Neutrophil (primary cell): ENCODE results near the gene ACOXL.

Experiments
- H3K27ac ChIP-seq: fragments of 200-600 bp; sonication (generic); 2 replicates; pipeline ENCODE4 v1.5.1; 2016; ENCODE audit warnings: mild to moderate bottlenecking, moderate library complexity
- H3K27me3 ChIP-seq: fragments of 200-600 bp; sonication (generic); 2 replicates; pipeline ENCODE4 v1.6.0; 2016; ENCODE audit warnings: mild to moderate bottlenecking
- H3K36me3 ChIP-seq: fragments of 200-600 bp; sonication (generic); 2 replicates; pipeline ENCODE4 v1.5.1; 2017
- H3K4me1 ChIP-seq, 2 experiments: fragments of 200-600 bp in 1 of 2; sonication (generic) in 1 of 2; 1 replicate in 1 of 2; 2 replicates in 1 of 2; pipeline versions ENCODE4 v1.5.1 to v1.6.1; 2013 to 2016; ENCODE audit warnings: low read depth in 1 of 2, low read length in 1 of 2, mild to moderate bottlenecking in 1 of 2, moderate library complexity in 1 of 2; ENCODE audit not compliant: control insufficient read depth in 1 of 2, insufficient read depth in 1 of 2
- H3K4me3 ChIP-seq, 2 experiments: fragments of 200-600 bp in 1 of 2; sonication (generic) in 1 of 2; 1 replicate in 1 of 2; 2 replicates in 1 of 2; pipeline ENCODE4 v1.5.1; 2013 to 2016; ENCODE audit warnings: low read depth in 1 of 2, low read length in 1 of 2, mild to moderate bottlenecking in 1 of 2, moderate library complexity in 1 of 2
- H3K9me3 ChIP-seq: fragments of 200-600 bp; sonication (generic); 2 replicates; pipeline ENCODE4 v1.5.1; 2016
- TF ChIP-seq, protein P1 (sequence below): fragments of 200-600 bp; sonication (generic); IDR thresholded peaks from 2 replicates; pipeline ENCODE4 v1.5.1; 2016; ENCODE audit warnings: antibody characterized with exemption

ACOXL gene

DNA sequence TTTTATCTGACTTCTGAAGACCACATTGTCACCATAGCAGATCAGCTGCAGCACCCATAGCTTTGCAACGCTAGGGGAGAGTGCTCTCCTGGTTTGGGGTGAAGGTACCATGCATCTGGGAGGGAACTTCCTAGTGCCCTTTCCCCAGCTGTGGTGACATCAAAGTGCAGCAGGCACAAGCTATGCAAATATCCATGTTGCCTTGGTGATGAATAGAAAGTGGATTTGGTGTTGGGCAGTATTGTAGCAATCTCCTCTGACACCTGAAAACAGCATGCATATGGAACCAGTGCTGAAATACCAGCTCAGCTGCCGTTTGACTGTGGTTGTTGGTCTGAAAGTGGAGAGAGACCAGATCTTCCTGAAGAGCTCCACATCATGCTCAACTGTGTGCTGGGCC is 425.4 kb downstream of the ACOXL start:
- Histone ChIP-seq H3K27me3 (peaks cover 27% of the 10 kb centered on the region), H3K9me3 (no peaks in the 10 kb centered on the region), H3K27ac (no peak overlapping the region), H3K4me1 (peaks cover 0 to 3% of the 10 kb centered on the region in 2 experiments), H3K36me3 (peaks cover 18% of the 10 kb centered on the region), H3K4me3 (no peak overlapping the region)
- TF ChIP-seq, protein P1, sequence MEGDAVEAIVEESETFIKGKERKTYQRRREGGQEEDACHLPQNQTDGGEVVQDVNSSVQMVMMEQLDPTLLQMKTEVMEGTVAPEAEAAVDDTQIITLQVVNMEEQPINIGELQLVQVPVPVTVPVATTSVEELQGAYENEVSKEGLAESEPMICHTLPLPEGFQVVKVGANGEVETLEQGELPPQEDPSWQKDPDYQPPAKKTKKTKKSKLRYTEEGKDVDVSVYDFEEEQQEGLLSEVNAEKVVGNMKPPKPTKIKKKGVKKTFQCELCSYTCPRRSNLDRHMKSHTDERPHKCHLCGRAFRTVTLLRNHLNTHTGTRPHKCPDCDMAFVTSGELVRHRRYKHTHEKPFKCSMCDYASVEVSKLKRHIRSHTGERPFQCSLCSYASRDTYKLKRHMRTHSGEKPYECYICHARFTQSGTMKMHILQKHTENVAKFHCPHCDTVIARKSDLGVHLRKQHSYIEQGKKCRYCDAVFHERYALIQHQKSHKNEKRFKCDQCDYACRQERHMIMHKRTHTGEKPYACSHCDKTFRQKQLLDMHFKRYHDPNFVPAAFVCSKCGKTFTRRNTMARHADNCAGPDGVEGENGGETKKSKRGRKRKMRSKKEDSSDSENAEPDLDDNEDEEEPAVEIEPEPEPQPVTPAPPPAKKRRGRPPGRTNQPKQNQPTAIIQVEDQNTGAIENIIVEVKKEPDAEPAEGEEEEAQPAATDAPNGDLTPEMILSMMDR: no peak

DNA sequence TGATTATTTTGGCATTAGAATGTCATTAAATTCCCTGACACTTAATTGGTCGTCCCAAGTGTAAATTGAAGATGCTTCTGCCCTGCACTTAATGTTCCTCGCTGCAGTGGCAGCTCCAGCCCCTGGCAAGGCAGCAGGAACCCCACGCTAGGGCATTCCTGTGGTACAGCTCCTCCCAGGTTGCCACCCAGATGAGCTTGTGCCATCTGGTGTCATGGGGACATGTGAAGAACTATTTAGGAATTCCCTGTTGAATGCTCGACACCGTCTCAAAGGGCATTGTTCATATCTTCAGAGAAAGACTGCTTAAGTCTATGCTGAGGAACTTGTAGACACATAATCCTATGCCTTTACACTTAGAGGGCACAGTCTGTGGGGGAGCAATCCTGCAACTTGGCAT is 427.3 kb downstream of the ACOXL start:
- Histone ChIP-seq H3K4me3 (no peak overlapping the region), H3K27me3 (peaks cover 40% of the 10 kb centered on the region), H3K27ac (no peak overlapping the region), H3K4me1 (peaks cover 0 to 9% of the 10 kb centered on the region in 2 experiments), H3K36me3 (peaks cover 22% of the 10 kb centered on the region), H3K9me3 (no peaks in the 10 kb centered on the region)
- TF ChIP-seq, protein P1: no peak

DNA sequence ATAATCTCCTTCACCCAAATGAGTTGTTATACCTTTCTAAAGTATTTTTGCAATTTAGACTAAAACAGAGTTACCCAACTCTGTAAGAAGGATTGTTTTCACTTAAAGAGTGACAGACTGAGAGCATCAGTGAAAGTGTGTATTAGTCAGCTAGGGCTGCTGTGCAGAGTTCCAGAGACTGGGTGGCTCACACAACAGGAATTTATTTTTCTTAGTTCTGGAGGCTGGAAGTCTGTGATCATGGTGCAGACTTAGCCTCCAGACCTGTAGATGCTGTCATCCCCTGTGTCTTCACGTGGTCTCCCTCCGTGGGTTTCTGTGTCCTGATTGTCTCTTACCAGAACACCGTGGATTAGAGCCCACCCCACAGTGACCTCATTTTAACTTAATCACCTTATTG is 428.4 kb downstream of the ACOXL start:
- Histone ChIP-seq H3K9me3 (no peaks in the 10 kb centered on the region), H3K27ac (no peak overlapping the region), H3K36me3 (peaks cover 32% of the 10 kb centered on the region), H3K27me3 (peaks cover 45% of the 10 kb centered on the region), H3K4me1 (peaks cover 0 to 9% of the 10 kb centered on the region in 2 experiments), H3K4me3 (no peak overlapping the region)
- TF ChIP-seq, protein P1: no peak

DNA sequence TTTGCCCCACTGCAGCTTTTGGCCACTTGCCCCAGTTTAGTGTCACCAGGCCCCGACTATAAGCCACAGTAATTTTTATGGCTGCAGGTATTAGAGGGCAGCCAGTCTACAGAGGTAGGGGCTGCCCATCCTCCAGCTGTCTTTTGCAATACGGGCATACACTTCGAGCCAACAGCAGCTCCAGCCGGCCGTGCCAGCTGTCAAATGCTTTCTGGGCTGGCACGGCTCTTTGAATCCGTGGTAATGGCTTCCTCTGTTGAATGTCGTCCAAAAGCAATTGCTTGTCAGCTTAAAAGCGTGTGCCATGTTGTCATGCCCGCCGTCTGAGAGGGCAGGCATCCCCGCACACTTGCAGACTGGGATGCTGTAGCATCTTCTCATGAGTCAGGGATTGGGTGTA is 429.6 kb downstream of the ACOXL start:
- Histone ChIP-seq H3K27me3 (peaks cover 45% of the 10 kb centered on the region), H3K27ac (no peak overlapping the region)

DNA sequence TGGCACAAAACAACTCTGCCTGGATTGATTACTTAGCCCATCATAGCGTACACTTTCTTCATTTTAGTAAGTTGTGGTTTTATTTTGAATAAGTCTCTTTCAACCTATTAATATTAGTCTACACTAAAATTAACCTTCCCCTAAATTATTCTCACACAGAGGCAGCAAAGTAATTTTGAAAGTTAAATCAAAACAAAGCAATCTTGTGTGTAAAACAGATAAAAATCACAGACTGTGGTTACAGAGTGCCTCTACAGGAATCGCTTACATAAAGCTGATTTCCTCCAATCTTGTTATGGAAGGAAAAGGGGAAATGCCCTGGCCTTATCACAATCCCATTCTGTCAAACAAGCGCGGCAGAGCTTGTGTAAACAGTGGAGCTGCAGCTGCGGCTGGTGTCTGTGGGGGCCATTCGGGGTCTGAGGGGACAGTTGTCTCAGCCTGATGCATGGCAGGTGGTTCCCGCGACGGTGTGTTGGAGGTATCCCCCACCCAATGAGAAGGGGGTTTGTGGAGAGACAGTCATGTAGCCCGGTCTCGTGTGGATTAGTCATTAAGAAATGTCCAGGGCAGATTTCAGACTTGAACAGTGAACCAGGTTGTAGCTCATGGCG is 430.5 kb downstream of the ACOXL start:
- peaks cover 34% of the 10 kb centered on the region for H3K36me3 ChIP-seq
- TF ChIP-seq, protein P1: no peak
- no peaks in the 10 kb centered on the region for H3K9me3 ChIP-seq
- H3K4me1 ChIP-seq: peaks cover 0 to 9% of the 10 kb centered on the region in 2 experiments
- peaks cover 48% of the 10 kb centered on the region for H3K27me3 ChIP-seq
- H3K4me3 ChIP-seq: no peak overlapping the region
- H3K27ac ChIP-seq: no peak overlapping the region

More for the DNA sequence above, 429.6 kb downstream of the ACOXL start:
- Histone ChIP-seq H3K9me3 (no peaks in the 10 kb centered on the region), H3K4me3 (no peak overlapping the region), H3K4me1 (peaks cover 0 to 9% of the 10 kb centered on the region in 2 experiments), H3K36me3 (peaks cover 40% of the 10 kb centered on the region)
- TF ChIP-seq, protein P1: no peak
